HepG2 (cell line): ENCODE data around the gene ADAMTS4. TPM values are rescaled to one million over a fixed set of nuclear protein-coding genes. Genes with fewer than 3 reads are reported as not detected.
A peak's percentile ranks its signal among the peaks of the same experiment; 100 is the strongest.

Source experiments
- HHEX ChIP-seq: IDR thresholded peaks from 2 replicates; pipeline ENCODE4 v1.6.1; 2016; ENCODE audit warnings: control low read depth
- KDM2A ChIP-seq: sonication (generic); formaldehyde crosslinking; IDR thresholded peaks from 2 replicates; pipeline ENCODE4 v1.4.0; 2020; ENCODE audit warnings: low read depth, missing genetic modification reagents, borderline replicate concordance
- MXI1 ChIP-seq: IDR thresholded peaks from 3 replicates; pipeline ENCODE4 v1.6.1; 2012; ENCODE audit warnings: low read depth, low read length, inconsistent platforms, borderline replicate concordance
- RORA ChIP-seq: sonication (generic); formaldehyde crosslinking; IDR thresholded peaks from 2 replicates; pipeline ENCODE4 v1.5.0; 2020; ENCODE audit warnings: mild to moderate bottlenecking, missing genetic modification reagents, moderate library complexity
- TBX2 ChIP-seq: sonication (generic); formaldehyde crosslinking; IDR thresholded peaks from 2 replicates; pipeline ENCODE4 v1.5.0; 2020; ENCODE audit warnings: missing genetic modification reagents, mild to moderate bottlenecking, borderline replicate concordance
- U2AF1 ChIP-seq: fragments of 200-400 bp; formaldehyde crosslinking; optimal IDR thresholded peaks from 2 replicates; pipeline ENCODE3; 2017; ENCODE audit warnings: mild to moderate bottlenecking, low read depth, low read length
- ZFX ChIP-seq: sonication (generic); formaldehyde crosslinking; IDR thresholded peaks from 2 replicates; pipeline ENCODE4 v1.4.0; 2020; ENCODE audit warnings: mild to moderate bottlenecking, low read depth, missing genetic modification reagents, moderate library complexity
- ZNF615 ChIP-seq: sonication (generic); formaldehyde crosslinking; IDR thresholded peaks from 2 replicates; pipeline ENCODE4 v1.5.0; 2020; ENCODE audit warnings: mild to moderate bottlenecking, missing genetic modification reagents, borderline replicate concordance
- ZNF879 ChIP-seq: sonication (generic); formaldehyde crosslinking; IDR thresholded peaks from 2 replicates; pipeline ENCODE4 v1.8.1; 2023; ENCODE audit warnings: missing genetic modification reagents
- polyA plus RNA-seq, 8 experiments: library from polyadenylated mRNA; depleted of rRNA in 3 of 8; stranded (reverse) in 7 of 8; unstranded in 1 of 8; fragments of >200 nt; fragmentation: Illumina TruSeq in 4 of 8; extraction: Trizol in 4 of 8; gene quantifications; 2 replicates each; pipeline versions ENCODE4 v1.2.1 to v1.2.3, GENCODE V29; 2011 to 2016; ENCODE audit warnings: low read depth in 4 of 8, missing spikeins in 1 of 8, mixed read lengths in 1 of 8; ENCODE audit not compliant: insufficient read depth in 1 of 8
- total RNA-seq, 5 experiments: library from RNA; depleted of rRNA; stranded (reverse); fragments of >200 nt; fragmentation: Illumina TruSeq; extraction: Trizol; gene quantifications; 2 replicates each; pipeline ENCODE4 v1.2.3, GENCODE V29; 2016; ENCODE audit warnings: low read depth in 1 of 5
- TF ChIP-seq, protein P1 (sequence below): sonication (generic); formaldehyde crosslinking; IDR thresholded peaks from 2 replicates; pipeline ENCODE4 v1.8.1; 2022; ENCODE audit warnings: low read depth, mild to moderate bottlenecking, missing genetic modification reagents
- TF ChIP-seq, protein P2 (sequence below): sonication (generic); formaldehyde crosslinking; IDR thresholded peaks from 2 replicates; pipeline ENCODE4 v1.9.0; 2022; ENCODE audit warnings: low read depth, missing genetic modification reagents
- TF ChIP-seq, protein P3 (sequence below): sonication (generic); formaldehyde crosslinking; IDR thresholded peaks from 2 replicates; pipeline ENCODE4 v1.8.0; 2023; ENCODE audit warnings: mild to moderate bottlenecking, missing genetic modification reagents
- TF ChIP-seq, protein P4 (sequence below), 2 experiments: sonication (generic) in 1 of 2; formaldehyde crosslinking in 1 of 2; IDR thresholded peaks; 2 replicates each; pipeline versions ENCODE4 v1.6.1 to v1.9.0; 2014 to 2022; ENCODE audit warnings: antibody characterized with exemption in 1 of 2, borderline replicate concordance in 1 of 2, inconsistent platforms in 1 of 2, low read depth in 1 of 2, missing genetic modification reagents in 1 of 2
- TF ChIP-seq, protein P5 (sequence below): sonication (generic); formaldehyde crosslinking; IDR thresholded peaks from 2 replicates; pipeline ENCODE4 v1.4.0; 2020; ENCODE audit warnings: low read depth, mild to moderate bottlenecking, missing genetic modification reagents

Gene ADAMTS4
- total and polyA plus RNA-seq, 2 of the 13 experiments (the other 11 are each of a cell fraction or from before 2014, with no cell fraction given), result 0.51 to 1.7 TPM

DNA sequence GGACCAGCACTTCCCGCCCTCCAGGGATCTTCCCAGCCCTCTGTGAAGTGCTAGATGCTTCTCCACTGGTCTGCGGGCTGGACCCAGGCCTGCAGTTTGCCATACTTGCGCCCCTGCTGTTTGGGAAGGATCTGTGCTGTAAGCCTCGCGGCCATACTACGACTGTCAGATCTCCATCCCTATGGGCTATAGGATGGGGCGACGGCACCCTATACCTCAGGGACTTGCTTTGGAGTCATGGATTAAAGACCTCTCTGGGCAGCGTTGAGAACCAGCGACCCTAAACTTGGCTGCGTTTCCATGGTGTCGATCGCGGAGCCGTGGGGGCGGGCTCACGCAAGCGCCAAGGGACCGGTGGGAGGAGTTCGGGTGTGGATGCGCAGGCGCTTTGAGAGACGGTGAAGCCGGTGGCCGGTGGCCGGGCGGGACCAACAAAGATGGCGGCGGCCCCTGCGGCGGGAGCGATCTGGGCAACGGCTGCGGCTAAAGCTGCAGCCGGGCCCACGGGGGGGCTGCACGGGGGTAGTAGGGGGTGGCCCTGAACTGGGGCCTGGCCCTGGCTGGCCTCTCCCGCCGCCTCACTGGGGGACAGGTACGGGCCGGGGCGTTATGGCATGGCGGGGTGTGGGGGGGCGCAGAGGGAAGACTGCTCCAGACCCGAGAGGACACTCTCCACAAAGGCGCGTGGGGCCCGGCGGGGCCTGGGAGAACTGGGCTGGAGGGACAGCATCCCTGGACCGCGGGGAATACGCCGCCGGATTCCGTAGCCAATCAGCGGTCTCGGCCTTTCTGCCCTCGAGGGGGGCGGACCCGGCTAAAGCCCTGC lies 39.6 kb downstream of the ADAMTS4 start, which contains the start of gene USP21 (continued):
- TF ChIP-seq, protein P1, sequence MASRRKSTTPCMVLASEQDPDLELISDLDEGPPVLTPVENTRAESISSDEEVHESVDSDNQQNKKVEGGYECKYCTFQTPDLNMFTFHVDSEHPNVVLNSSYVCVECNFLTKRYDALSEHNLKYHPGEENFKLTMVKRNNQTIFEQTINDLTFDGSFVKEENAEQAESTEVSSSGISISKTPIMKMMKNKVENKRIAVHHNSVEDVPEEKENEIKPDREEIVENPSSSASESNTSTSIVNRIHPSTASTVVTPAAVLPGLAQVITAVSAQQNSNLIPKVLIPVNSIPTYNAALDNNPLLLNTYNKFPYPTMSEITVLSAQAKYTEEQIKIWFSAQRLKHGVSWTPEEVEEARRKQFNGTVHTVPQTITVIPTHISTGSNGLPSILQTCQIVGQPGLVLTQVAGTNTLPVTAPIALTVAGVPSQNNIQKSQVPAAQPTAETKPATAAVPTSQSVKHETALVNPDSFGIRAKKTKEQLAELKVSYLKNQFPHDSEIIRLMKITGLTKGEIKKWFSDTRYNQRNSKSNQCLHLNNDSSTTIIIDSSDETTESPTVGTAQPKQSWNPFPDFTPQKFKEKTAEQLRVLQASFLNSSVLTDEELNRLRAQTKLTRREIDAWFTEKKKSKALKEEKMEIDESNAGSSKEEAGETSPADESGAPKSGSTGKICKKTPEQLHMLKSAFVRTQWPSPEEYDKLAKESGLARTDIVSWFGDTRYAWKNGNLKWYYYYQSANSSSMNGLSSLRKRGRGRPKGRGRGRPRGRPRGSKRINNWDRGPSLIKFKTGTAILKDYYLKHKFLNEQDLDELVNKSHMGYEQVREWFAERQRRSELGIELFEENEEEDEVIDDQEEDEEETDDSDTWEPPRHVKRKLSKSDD (CRISPR knock-in tag), result peak; percentile 76; the same call in 1 of the 2 replicates
- TF ChIP-seq HHEX (CRISPR knock-in tag), result no peak
- TF ChIP-seq MXI1, result peak; percentile 65; the same call in 1 of the 3 replicates
- TF ChIP-seq, protein P2, sequence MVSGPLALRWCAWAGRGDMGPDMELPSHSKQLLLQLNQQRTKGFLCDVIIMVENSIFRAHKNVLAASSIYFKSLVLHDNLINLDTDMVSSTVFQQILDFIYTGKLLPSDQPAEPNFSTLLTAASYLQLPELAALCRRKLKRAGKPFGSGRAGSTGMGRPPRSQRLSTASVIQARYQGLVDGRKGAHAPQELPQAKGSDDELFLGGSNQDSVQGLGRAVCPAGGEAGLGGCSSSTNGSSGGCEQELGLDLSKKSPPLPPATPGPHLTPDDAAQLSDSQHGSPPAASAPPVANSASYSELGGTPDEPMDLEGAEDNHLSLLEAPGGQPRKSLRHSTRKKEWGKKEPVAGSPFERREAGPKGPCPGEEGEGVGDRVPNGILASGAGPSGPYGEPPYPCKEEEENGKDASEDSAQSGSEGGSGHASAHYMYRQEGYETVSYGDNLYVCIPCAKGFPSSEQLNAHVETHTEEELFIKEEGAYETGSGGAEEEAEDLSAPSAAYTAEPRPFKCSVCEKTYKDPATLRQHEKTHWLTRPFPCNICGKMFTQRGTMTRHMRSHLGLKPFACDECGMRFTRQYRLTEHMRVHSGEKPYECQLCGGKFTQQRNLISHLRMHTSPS (CRISPR knock-in tag), result no peak
- no peak for TF ChIP-seq U2AF1
- peak; percentile 55 for TF ChIP-seq TBX2 (CRISPR knock-in tag)
- TF ChIP-seq ZNF615 (CRISPR knock-in tag), result no peak
- TF ChIP-seq, protein P3, sequence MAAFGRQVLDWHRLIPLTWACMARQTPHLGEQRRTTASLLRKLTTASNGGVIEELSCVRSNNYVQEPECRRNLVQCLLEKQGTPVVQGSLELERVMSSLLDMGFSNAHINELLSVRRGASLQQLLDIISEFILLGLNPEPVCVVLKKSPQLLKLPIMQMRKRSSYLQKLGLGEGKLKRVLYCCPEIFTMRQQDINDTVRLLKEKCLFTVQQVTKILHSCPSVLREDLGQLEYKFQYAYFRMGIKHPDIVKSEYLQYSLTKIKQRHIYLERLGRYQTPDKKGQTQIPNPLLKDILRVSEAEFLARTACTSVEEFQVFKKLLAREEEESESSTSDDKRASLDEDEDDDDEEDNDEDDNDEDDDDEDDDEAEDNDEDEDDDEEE (CRISPR knock-in tag), result no peak
- no peak for TF ChIP-seq ZNF879 (CRISPR knock-in tag)
- TF ChIP-seq, protein P4, sequence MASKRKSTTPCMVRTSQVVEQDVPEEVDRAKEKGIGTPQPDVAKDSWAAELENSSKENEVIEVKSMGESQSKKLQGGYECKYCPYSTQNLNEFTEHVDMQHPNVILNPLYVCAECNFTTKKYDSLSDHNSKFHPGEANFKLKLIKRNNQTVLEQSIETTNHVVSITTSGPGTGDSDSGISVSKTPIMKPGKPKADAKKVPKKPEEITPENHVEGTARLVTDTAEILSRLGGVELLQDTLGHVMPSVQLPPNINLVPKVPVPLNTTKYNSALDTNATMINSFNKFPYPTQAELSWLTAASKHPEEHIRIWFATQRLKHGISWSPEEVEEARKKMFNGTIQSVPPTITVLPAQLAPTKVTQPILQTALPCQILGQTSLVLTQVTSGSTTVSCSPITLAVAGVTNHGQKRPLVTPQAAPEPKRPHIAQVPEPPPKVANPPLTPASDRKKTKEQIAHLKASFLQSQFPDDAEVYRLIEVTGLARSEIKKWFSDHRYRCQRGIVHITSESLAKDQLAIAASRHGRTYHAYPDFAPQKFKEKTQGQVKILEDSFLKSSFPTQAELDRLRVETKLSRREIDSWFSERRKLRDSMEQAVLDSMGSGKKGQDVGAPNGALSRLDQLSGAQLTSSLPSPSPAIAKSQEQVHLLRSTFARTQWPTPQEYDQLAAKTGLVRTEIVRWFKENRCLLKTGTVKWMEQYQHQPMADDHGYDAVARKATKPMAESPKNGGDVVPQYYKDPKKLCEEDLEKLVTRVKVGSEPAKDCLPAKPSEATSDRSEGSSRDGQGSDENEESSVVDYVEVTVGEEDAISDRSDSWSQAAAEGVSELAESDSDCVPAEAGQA (IDR thresholded peaks at IDR 0.05; ENCODE audit: low read depth), result peak; percentile 81
- TF ChIP-seq, protein P4 (CRISPR knock-in tag; IDR thresholded peaks at IDR 0.05; ENCODE audit: borderline replicate concordance), result no peak
- peak; percentile 67; the same call in 1 of the 2 replicates for TF ChIP-seq ZFX (CRISPR knock-in tag)
- TF ChIP-seq KDM2A, result peak; percentile 95
- TF ChIP-seq, protein P5, sequence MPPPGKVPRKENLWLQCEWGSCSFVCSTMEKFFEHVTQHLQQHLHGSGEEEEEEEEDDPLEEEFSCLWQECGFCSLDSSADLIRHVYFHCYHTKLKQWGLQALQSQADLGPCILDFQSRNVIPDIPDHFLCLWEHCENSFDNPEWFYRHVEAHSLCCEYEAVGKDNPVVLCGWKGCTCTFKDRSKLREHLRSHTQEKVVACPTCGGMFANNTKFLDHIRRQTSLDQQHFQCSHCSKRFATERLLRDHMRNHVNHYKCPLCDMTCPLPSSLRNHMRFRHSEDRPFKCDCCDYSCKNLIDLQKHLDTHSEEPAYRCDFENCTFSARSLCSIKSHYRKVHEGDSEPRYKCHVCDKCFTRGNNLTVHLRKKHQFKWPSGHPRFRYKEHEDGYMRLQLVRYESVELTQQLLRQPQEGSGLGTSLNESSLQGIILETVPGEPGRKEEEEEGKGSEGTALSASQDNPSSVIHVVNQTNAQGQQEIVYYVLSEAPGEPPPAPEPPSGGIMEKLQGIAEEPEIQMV (CRISPR knock-in tag), result 0 out of 2 replicates have a peak, but pooled peaks have one; percentile 4
- TF ChIP-seq RORA (CRISPR knock-in tag), result no peak
